DOHH2 (cell line): ENCODE results near the gene EVL.

Experiments used
- EZH2phosphoT487 ChIP-seq: fragments of 200-600 bp; sonication (generic); IDR thresholded peaks from 2 replicates; pipeline ENCODE4 v1.6.1; 2017; ENCODE audit warnings: borderline replicate concordance, mild to moderate bottlenecking, antibody characterized with exemption, low read length, moderate library complexity, mixed read lengths
- TF ChIP-seq, protein P1 (sequence below): fragments of 200-600 bp; sonication (generic); IDR thresholded peaks from one replicate; pipeline ENCODE4 v1.5.1; 2014; ENCODE audit warnings: antibody characterized with exemption, mild to moderate bottlenecking, low read depth, low read length; ENCODE audit not compliant: poor library complexity, severe bottlenecking

DNA sequence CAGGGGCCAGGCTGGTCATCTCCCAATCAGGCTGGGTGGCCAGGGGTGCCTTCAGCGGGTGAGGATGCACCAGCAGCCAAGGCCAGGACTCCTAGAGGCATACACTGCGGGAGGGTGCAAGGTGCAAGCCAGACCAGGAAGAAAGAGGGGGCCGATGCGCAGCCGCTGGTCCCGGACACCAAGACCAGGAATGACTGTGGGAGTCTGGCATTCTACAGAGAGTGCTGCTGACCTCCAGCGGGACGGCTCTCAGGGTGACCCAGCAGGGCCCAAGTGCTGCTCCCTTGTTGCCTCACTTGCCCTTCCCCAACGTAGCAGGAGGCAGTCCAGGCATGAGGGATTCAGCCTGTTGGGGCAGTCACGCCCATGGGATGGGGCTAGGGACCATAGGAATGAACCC, 58.4 kb downstream of the EVL start:
- TF ChIP-seq, protein P1, sequence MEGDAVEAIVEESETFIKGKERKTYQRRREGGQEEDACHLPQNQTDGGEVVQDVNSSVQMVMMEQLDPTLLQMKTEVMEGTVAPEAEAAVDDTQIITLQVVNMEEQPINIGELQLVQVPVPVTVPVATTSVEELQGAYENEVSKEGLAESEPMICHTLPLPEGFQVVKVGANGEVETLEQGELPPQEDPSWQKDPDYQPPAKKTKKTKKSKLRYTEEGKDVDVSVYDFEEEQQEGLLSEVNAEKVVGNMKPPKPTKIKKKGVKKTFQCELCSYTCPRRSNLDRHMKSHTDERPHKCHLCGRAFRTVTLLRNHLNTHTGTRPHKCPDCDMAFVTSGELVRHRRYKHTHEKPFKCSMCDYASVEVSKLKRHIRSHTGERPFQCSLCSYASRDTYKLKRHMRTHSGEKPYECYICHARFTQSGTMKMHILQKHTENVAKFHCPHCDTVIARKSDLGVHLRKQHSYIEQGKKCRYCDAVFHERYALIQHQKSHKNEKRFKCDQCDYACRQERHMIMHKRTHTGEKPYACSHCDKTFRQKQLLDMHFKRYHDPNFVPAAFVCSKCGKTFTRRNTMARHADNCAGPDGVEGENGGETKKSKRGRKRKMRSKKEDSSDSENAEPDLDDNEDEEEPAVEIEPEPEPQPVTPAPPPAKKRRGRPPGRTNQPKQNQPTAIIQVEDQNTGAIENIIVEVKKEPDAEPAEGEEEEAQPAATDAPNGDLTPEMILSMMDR: no peak
- TF ChIP-seq EZH2phosphoT487: no peak
